C4-2B (cell line): Measurements from ENCODE around the gene EML2.

Source experiments
- CTCF ChIP-seq: fragments of 450-650 bp; conservative IDR thresholded peaks from 2 replicates; pipeline ENCODE4 v1.5.1; 2017; ENCODE audit warnings: mild to moderate bottlenecking
- ZFX ChIP-seq: fragments of 450-650 bp; IDR thresholded peaks from 2 replicates; pipeline ENCODE4 v1.6.1; 2017

- TF ChIP-seq CTCF (no peak), ZFX (no peak)
Observed at GRCh38 chr19:45581576-45581975, 57.6 kb downstream of the EML2 start.
